Keratinocyte (primary cell): ENCODE data around the gene WDR82.

ENCODE experiments used
- CTCF ChIP-seq, 3 experiments: IDR thresholded peaks in 1 of 3; conservative IDR thresholded peaks in 1 of 3; optimal IDR thresholded peaks in 1 of 3; 2 replicates in 2 of 3; 3 replicates in 1 of 3; pipeline versions ENCODE3 to v1.5.1; 2011; ENCODE audit warnings: low read length in 3 of 3, mild to moderate bottlenecking in 3 of 3, moderate library complexity in 2 of 3, control low read depth in 1 of 3, inconsistent platforms in 1 of 3; ENCODE audit not compliant: insufficient read depth in 2 of 3; ENCODE audit errors: extremely low read depth in 1 of 3
- EZH2 ChIP-seq: IDR thresholded peaks from one replicate; pipeline ENCODE4 v1.6.1; 2012; ENCODE audit warnings: inconsistent platforms, mild to moderate bottlenecking, low read length, moderate library complexity

GRCh38 chr3:52248816-52249547 lies 29.5 kb downstream of the WDR82 start:
- TF ChIP-seq EZH2 (no peak), CTCF (optimal IDR thresholded peaks at IDR 0.05 in 1 of 3, IDR thresholded peaks at IDR 0.05 in 1 of 3, conservative IDR thresholded peaks at IDR 0.05 in 1 of 3; ENCODE audit: extremely low read depth in 1 of 3, insufficient read depth in 2 of 3, low read length in 3 of 3) (no peak)
